B cell (primary cell): ENCODE measurements around the gene ATP6V0A1. TPM values are rescaled to one million over a fixed set of nuclear protein-coding genes. Genes with fewer than 3 reads are reported as not detected.

Experiments used
- ATAC-seq: fragments of 200-7000 bp; cut with Tn5 transposase; one replicate; pipeline ENCODE4 v1.10.0; 2021; ENCODE audit warnings: low read depth, mild to moderate bottlenecking, moderate number of reproducible peaks, moderate library complexity
- CTCF ChIA-PET: fragments of 350-600 bp; sonication (Branson Sonifier 250); formaldehyde crosslinking; loops from one replicate; lab custom pipeline; 2021; ENCODE audit warnings: antibody characterized with exemption, inconsistent platforms; lab: Charles Lee
- POLR2A ChIA-PET: fragments of 350-600 bp; sonication (Branson Sonifier 250); formaldehyde crosslinking; loops from one replicate; lab custom pipeline; 2021; ENCODE audit warnings: antibody characterized with exemption; lab: Charles Lee
- DNase-seq: peaks from one replicate; pipeline ENCODE4 v3.0.0; 2013
- H2AFZ ChIP-seq: 2 replicates; pipeline ENCODE4 v1.6.1; 2012; ENCODE audit warnings: mild to moderate bottlenecking, low read depth, low read length; ENCODE audit not compliant: insufficient read depth, poor library complexity, severe bottlenecking
- H3K27ac ChIP-seq, 2 donors: 1 replicate in 1 of 2; 2 replicates in 1 of 2; pipeline ENCODE4 v1.5.1; 2012 to 2013; ENCODE audit warnings: low read length in 2 of 2, mild to moderate bottlenecking in 2 of 2, moderate library complexity in 1 of 2
- H3K27me3 ChIP-seq, 4 experiments: fragments of 200-600 bp in 1 of 4; sonication (generic) in 1 of 4; replicated peaks in 1 of 4; 1 replicate in 2 of 4; 2 replicates in 2 of 4; pipeline versions ENCODE4 v1.6.1 to v1.7.0; 2013 to 2016; ENCODE audit warnings: low read length in 3 of 4, mild to moderate bottlenecking in 2 of 4, mixed read lengths in 1 of 4, moderate library complexity in 1 of 4; ENCODE audit not compliant: insufficient read depth in 4 of 4, control insufficient read depth in 3 of 4; ENCODE audit errors: control extremely low read depth in 1 of 4
- H3K36me3 ChIP-seq, 2 experiments: replicated peaks in 1 of 2; 1 replicate in 1 of 2; 2 replicates in 1 of 2; pipeline versions ENCODE4 v1.6.1 to v1.7.1; 2013; ENCODE audit warnings: low read length in 1 of 2; ENCODE audit not compliant: insufficient read depth in 2 of 2, control insufficient read depth in 1 of 2; ENCODE audit errors: control extremely low read depth in 1 of 2, extremely low read depth in 1 of 2
- H3K4me1 ChIP-seq, 2 donors: fragments of 200-600 bp in 1 of 2; sonication (generic) in 1 of 2; 1 replicate in 1 of 2; 2 replicates in 1 of 2; pipeline versions ENCODE4 v1.5.1 to v1.6.1; 2013 to 2017; ENCODE audit warnings: low read length in 2 of 2; ENCODE audit not compliant: control insufficient read depth in 2 of 2, insufficient read depth in 2 of 2
- H3K4me2 ChIP-seq: replicated peaks from 2 replicates; pipeline ENCODE3; 2012; ENCODE audit warnings: mild to moderate bottlenecking, low read depth, low read length; ENCODE audit not compliant: poor library complexity, severe bottlenecking
- H3K4me3 ChIP-seq, 5 experiments: fragments of 200-600 bp in 1 of 5; sonication (generic) in 1 of 5; 1 replicate in 3 of 5; 2 replicates in 2 of 5; pipeline versions ENCODE4 v1.5.1 to v1.7.0; 2011 to 2016; ENCODE audit warnings: low read length in 4 of 5, mild to moderate bottlenecking in 4 of 5, low read depth in 2 of 5, control low read depth in 1 of 5, moderate library complexity in 1 of 5; ENCODE audit not compliant: insufficient read depth in 1 of 5; ENCODE audit errors: control extremely low read depth in 1 of 5, extremely low read depth in 1 of 5
- H3K79me2 ChIP-seq: fragments of 200-600 bp; sonication (generic); one replicate; pipeline ENCODE4 v1.6.0; 2016; ENCODE audit warnings: low read length; ENCODE audit not compliant: control insufficient read depth, insufficient read depth
- H3K9ac ChIP-seq: fragments of 200-600 bp; sonication (generic); 2 replicates; pipeline ENCODE4 v1.6.1; 2017; ENCODE audit warnings: mild to moderate bottlenecking, low read length, moderate library complexity
- H3K9me3 ChIP-seq, 3 donors: one replicate each; pipeline versions ENCODE4 v1.6.1 to v1.7.1; 2013; ENCODE audit warnings: low read length in 2 of 3; ENCODE audit not compliant: control insufficient read depth in 2 of 3, insufficient read depth in 1 of 3; ENCODE audit errors: control extremely low read depth in 1 of 3
- H4K20me1 ChIP-seq: 2 replicates; pipeline ENCODE4 v1.6.0; 2012; ENCODE audit warnings: mild to moderate bottlenecking, low read length; ENCODE audit not compliant: insufficient read depth, control insufficient read depth, poor library complexity, severe bottlenecking
- H3K27ac Mint-ChIP-seq: one replicate; pipeline ENCODE4 v1.8.0; 2021; ENCODE audit warnings: mixed read lengths
- H3K27me3 Mint-ChIP-seq: one replicate; pipeline ENCODE4 v1.8.0; 2021; ENCODE audit warnings: mixed read lengths
- H3K4me1 Mint-ChIP-seq: one replicate; pipeline ENCODE4 v1.8.0; 2021; ENCODE audit warnings: mixed read lengths
- H3K4me3 Mint-ChIP-seq: one replicate; pipeline ENCODE4 v1.8.0; 2021; ENCODE audit warnings: mixed read lengths
- H3K9me3 Mint-ChIP-seq: one replicate; pipeline ENCODE4 v1.8.0; 2022; ENCODE audit warnings: mixed read lengths; ENCODE audit not compliant: insufficient read depth
- CTCF ChIP-seq: fragments of 200-600 bp; IDR thresholded peaks from one replicate; pipeline ENCODE4 v1.8.0; 2022; ENCODE audit warnings: antibody characterized with exemption, mild to moderate bottlenecking
- EZH2 ChIP-seq: IDR thresholded peaks from 2 replicates; pipeline ENCODE4 v1.6.1; 2012; ENCODE audit warnings: borderline replicate concordance, low read depth, mild to moderate bottlenecking, moderate library complexity, low read length; ENCODE audit not compliant: insufficient read depth, poor library complexity, severe bottlenecking
- WGBS: methylation state at CpG from one replicate; pipeline ENCODE4 v1.1.5; 2013; ENCODE audit warnings: missing lambda C conversion rate; ENCODE audit not compliant: insufficient coverage; 5-methylcytosine and 5-hydroxymethylcytosine counted together
- intact Hi-C: fragments of 100-400 bp; cut with micrococcal nuclease; formaldehyde crosslinking; loops from one replicate; pipeline ENCODE4 v1.10.0; 2022
- polyA plus RNA-seq: library from polyadenylated mRNA; depleted of rRNA; stranded (reverse); fragments of >200 nt; gene quantifications from 2 replicates; pipeline ENCODE4 v1.2.3, GENCODE V29; 2012
- total RNA-seq, 2 donors: library from RNA; stranded (reverse); fragments of 120-200 nt in 1 of 2; gene quantifications; 1 replicate in 1 of 2; 2 replicates in 1 of 2; pipeline versions ENCODE4 v1.2.3 to v1.2.4, GENCODE V29; 2013 to 2022

The ATP6V0A1 gene
- total and polyA plus RNA-seq, 2 donors (not counting 1 experiment from before 2014, with no cell fraction given) = 59.1 to 90.9 TPM

GRCh38 chr17:42530952-42531454 is 72.3 kb downstream of the ATP6V0A1 start:
- no peak overlapping the region for H3K9ac ChIP-seq
- POLR2A ChIA-PET = interaction anchor here (0.7 kb wide), 1 partner anchor 612 kb away, joined by 3 read pairs; the partner anchor contains the start of gene ACLY
- H3K4me1 ChIP-seq = peaks cover 32 to 47% of the 10 kb centered on the region in 2 donors

More at GRCh38 chr17:42530952-42531454, 72.3 kb downstream of the ATP6V0A1 start:
- TF ChIP-seq CTCF (no peak), EZH2 (no peak)
- Histone ChIP-seq H4K20me1 (no peaks in the 10 kb centered on the region), H3K27me3 (no peaks in the 10 kb centered on the region), H3K4me3 (no peak overlapping the region), H3K4me2 (peak overlapping the region; percentile 65), H3K9me3 (no peaks in the 10 kb centered on the region), H3K36me3 (no peaks in the 10 kb centered on the region), H3K27ac (no peak overlapping the region), H2AFZ (no peak overlapping the region), H3K79me2 (peaks cover 4% of the 10 kb centered on the region)
- WGBS = 100% methylated on average over 1 of the region's 2 CpGs
- H3K4me3 Mint-ChIP-seq = peak overlapping the region; percentile 93
- intact Hi-C loops = no loop called here
- H3K27me3 Mint-ChIP-seq = no peaks in the 10 kb centered on the region
- CTCF ChIA-PET = interaction anchor here (0.7 to 2.1 kb wide), 9 partner anchors 10 to 214 kb away, joined by 3 to 11 read pairs (median 6); partner anchors contain the start of genes MLX and PSMC3IP
- DNase-seq (no peak), ATAC-seq (no peak)
- no peaks in the 10 kb centered on the region for H3K9me3 Mint-ChIP-seq
- peaks cover 40% of the 10 kb centered on the region for H3K4me1 Mint-ChIP-seq
- H3K27ac Mint-ChIP-seq = peak overlapping the region; percentile 78
